Measurements from ENCODE around the gene ERGIC2.

Gene ERGIC2, protein sequence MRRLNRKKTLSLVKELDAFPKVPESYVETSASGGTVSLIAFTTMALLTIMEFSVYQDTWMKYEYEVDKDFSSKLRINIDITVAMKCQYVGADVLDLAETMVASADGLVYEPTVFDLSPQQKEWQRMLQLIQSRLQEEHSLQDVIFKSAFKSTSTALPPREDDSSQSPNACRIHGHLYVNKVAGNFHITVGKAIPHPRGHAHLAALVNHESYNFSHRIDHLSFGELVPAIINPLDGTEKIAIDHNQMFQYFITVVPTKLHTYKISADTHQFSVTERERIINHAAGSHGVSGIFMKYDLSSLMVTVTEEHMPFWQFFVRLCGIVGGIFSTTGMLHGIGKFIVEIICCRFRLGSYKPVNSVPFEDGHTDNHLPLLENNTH

GRCh38 chr12:29380536-29381523 lies at the start of gene ERGIC2:
Gene ERGIC2, minus strand, starts transcription at chr12:29381172. Its CDS starts 9,539 bp downstream, at chr12:29371633.
- DNase-seq (ENCODE audit: low read depth in 1 of 2, low spot score in 1 of 2), result peak; percentile 78 to 100
- no peak for TF ChIP-seq JUND (IDR thresholded peaks at IDR 0.05; ENCODE audit: low read depth)
- in situ Hi-C loops (cut with HindIII; ENCODE audit: low pct_unique_long_range_greater_than_20kb, low sequenced_read_pairs), result no loop called here

- TF ChIP-seq JUND (IDR thresholded peaks at IDR 0.05; ENCODE audit: low read depth), result no peak
- DNase-seq (ENCODE audit: low read depth in 1 of 2, low spot score in 1 of 2), result no peak
- in situ Hi-C loops (cut with HindIII; ENCODE audit: low pct_unique_long_range_greater_than_20kb, low sequenced_read_pairs), result no loop called here
Measured at GRCh38 chr12:29430716-29431044, 49.7 kb upstream of the ERGIC2 start.

GRCh38 chr12:29429999-29430715 lies 49.2 kb upstream of the ERGIC2 start:
- in situ Hi-C loops (cut with HindIII; ENCODE audit: low pct_unique_long_range_greater_than_20kb, low sequenced_read_pairs), result no loop called here
- TF ChIP-seq JUND (IDR thresholded peaks at IDR 0.05; ENCODE audit: low read depth), result no peak
- no peak for DNase-seq (ENCODE audit: low read depth in 1 of 2, low spot score in 1 of 2)

DNA sequence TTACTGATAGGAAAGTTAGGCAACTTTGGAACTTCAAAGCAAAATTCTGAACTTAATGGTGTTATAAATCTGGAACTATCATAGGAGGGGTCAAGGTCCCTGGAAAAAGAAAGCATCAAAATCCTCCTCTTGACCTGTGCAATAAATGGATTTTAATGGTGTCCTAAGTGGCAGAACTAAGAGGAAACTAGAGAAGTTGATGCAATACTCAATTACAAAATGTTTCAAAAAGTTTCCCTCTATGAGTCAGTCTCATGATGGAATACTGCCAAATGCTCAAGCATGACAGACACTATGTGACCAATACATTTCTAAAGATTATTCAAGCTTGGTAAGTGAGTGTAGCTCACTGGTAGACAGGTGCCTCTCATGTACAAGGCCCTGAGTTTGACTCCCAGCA lies 47.7 kb upstream of the ERGIC2 start:
- no peak for TF ChIP-seq JUND (IDR thresholded peaks at IDR 0.05; ENCODE audit: low read depth)
- DNase-seq (ENCODE audit: low read depth in 1 of 2, low spot score in 1 of 2), result peak in 1 of 2 experiments; percentile 4

DNA sequence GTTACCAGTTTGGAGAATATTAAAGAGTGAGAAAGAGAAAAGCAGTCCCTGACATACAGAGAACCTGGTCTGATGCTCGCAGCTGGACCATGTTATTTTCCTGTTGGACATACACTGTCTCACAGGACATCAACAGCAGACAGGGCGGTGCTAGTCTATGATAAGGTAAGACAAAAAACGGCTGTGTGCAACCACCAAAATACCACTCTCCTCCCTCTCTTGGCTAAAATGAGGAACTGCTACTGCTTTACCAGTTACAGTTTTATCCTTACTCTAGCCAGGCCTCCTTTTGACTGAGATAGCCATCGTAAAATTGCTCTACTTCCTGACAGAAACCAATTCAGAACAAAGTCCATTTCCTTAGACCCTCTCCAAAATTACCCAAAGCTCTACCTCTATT lies 47.0 kb upstream of the ERGIC2 start:
- in situ Hi-C loops (cut with HindIII; ENCODE audit: low pct_unique_long_range_greater_than_20kb, low sequenced_read_pairs), result no loop called here
- no peak for TF ChIP-seq JUND (IDR thresholded peaks at IDR 0.05; ENCODE audit: low read depth)
- peak; percentile 7 to 33 for DNase-seq (ENCODE audit: low read depth in 1 of 2, low spot score in 1 of 2)

More for the DNA sequence above, 47.7 kb upstream of the ERGIC2 start:
- in situ Hi-C loops (cut with HindIII; ENCODE audit: low pct_unique_long_range_greater_than_20kb, low sequenced_read_pairs), result no loop called here

GRCh38 chr12:29426498-29426897 lies 45.5 kb upstream of the ERGIC2 start:
- TF ChIP-seq JUND (IDR thresholded peaks at IDR 0.05; ENCODE audit: low read depth), result no peak
- in situ Hi-C loops (cut with HindIII; ENCODE audit: low pct_unique_long_range_greater_than_20kb, low sequenced_read_pairs), result no loop called here
- no peak for DNase-seq (ENCODE audit: low read depth in 1 of 2, low spot score in 1 of 2)

GRCh38 chr12:29425722-29426121 lies 44.8 kb upstream of the ERGIC2 start:
- in situ Hi-C loops (cut with HindIII; ENCODE audit: low pct_unique_long_range_greater_than_20kb, low sequenced_read_pairs), result no loop called here
- no peak for DNase-seq (ENCODE audit: low read depth in 1 of 2, low spot score in 1 of 2)

GRCh38 chr12:29416748-29417147 lies 35.8 kb upstream of the ERGIC2 start:
- no peak for TF ChIP-seq JUND (IDR thresholded peaks at IDR 0.05; ENCODE audit: low read depth)
- in situ Hi-C loops (cut with HindIII; ENCODE audit: low pct_unique_long_range_greater_than_20kb, low sequenced_read_pairs), result no loop called here
- no peak for DNase-seq (ENCODE audit: low read depth in 1 of 2, low spot score in 1 of 2)

More at GRCh38 chr12:29425722-29426121, 44.8 kb upstream of the ERGIC2 start:
- TF ChIP-seq JUND (IDR thresholded peaks at IDR 0.05; ENCODE audit: low read depth), result no peak

- TF ChIP-seq JUND (IDR thresholded peaks at IDR 0.05; ENCODE audit: low read depth), result no peak
- no peak for DNase-seq (ENCODE audit: low read depth in 1 of 2, low spot score in 1 of 2)
- in situ Hi-C loops (cut with HindIII; ENCODE audit: low pct_unique_long_range_greater_than_20kb, low sequenced_read_pairs), result no loop called here
Measured at GRCh38 chr12:29415111-29415510, 34.1 kb upstream of the ERGIC2 start.

DNA sequence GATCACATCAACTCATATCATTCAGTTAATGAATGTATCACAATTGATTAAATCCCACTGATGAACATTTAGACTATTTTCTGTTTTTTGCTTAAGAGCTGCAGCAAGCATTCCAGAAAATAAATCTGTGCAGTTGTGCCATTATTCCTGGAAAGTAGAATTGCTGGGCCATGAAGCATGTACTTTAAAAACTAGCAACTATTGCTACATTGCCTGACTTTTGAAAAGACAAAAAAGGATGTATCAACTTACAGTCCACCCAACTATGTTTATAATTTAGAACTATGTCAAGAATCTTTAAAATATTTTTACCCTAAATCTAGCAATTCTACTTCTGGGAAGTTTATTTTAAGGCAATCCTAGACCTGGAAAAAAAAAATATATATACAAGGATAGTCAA lies 33.4 kb upstream of the ERGIC2 start:
- TF ChIP-seq JUND (IDR thresholded peaks at IDR 0.05; ENCODE audit: low read depth), result no peak
- DNase-seq (ENCODE audit: low read depth in 1 of 2, low spot score in 1 of 2), result no peak
- in situ Hi-C loops (cut with HindIII; ENCODE audit: low pct_unique_long_range_greater_than_20kb, low sequenced_read_pairs), result no loop called here

DNA sequence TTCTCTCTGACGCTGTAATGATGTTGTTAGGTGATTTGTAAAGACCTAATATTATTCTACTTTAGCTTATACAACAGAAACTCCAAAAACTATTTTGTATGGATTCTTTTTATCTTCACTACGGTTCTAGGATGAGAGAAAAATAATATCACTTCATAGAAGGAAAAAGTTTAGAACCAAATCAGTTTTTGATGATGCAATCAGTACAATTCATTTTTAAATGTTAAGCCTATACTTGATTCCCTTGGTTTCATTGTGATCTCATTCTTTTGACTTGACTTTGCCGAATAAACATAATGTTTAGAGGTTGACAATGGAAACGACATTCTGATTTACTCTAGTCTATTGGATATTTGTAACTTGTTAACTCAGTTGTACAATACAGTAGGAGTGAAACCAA lies 24.6 kb upstream of the ERGIC2 start:
- in situ Hi-C loops (cut with HindIII; ENCODE audit: low pct_unique_long_range_greater_than_20kb, low sequenced_read_pairs), result no loop called here
- no peak for DNase-seq (ENCODE audit: low read depth in 1 of 2, low spot score in 1 of 2)

GRCh38 chr12:29403991-29404390 lies 23.0 kb upstream of the ERGIC2 start:
- in situ Hi-C loops (cut with HindIII; ENCODE audit: low pct_unique_long_range_greater_than_20kb, low sequenced_read_pairs), result no loop called here
- no peak for TF ChIP-seq JUND (IDR thresholded peaks at IDR 0.05; ENCODE audit: low read depth)
- no peak for DNase-seq (ENCODE audit: low read depth in 1 of 2, low spot score in 1 of 2)

More for the DNA sequence above, 24.6 kb upstream of the ERGIC2 start:
- no peak for TF ChIP-seq JUND (IDR thresholded peaks at IDR 0.05; ENCODE audit: low read depth)
